Measurements from ENCODE around the gene TPCN1.
A peak's percentile ranks its signal among the peaks of the same experiment; 100 is the strongest.

Gene TPCN1

GRCh38 chr12:113231235-113232088, 10.2 kb downstream of the TPCN1 start:
- Histone ChIP-seq H3K27me3 (ENCODE audit: control insufficient read depth, insufficient read depth, low read length) (no peaks in the 10 kb centered on the region), H3K9ac (ENCODE audit: low read depth, low read length) (no peak overlapping the region), H3K36me3 (ENCODE audit: control insufficient read depth, insufficient read depth, low read length) (peaks cover 14% of the 10 kb centered on the region), H3K9me3 (ENCODE audit: control insufficient read depth, insufficient read depth, low read length) (no peaks in the 10 kb centered on the region), H3K4me1 (ENCODE audit: control insufficient read depth, insufficient read depth, low read length) (peaks cover 12% of the 10 kb centered on the region), H3K4me3 (ENCODE audit: low read depth, low read length) (no peak overlapping the region)

DNA sequence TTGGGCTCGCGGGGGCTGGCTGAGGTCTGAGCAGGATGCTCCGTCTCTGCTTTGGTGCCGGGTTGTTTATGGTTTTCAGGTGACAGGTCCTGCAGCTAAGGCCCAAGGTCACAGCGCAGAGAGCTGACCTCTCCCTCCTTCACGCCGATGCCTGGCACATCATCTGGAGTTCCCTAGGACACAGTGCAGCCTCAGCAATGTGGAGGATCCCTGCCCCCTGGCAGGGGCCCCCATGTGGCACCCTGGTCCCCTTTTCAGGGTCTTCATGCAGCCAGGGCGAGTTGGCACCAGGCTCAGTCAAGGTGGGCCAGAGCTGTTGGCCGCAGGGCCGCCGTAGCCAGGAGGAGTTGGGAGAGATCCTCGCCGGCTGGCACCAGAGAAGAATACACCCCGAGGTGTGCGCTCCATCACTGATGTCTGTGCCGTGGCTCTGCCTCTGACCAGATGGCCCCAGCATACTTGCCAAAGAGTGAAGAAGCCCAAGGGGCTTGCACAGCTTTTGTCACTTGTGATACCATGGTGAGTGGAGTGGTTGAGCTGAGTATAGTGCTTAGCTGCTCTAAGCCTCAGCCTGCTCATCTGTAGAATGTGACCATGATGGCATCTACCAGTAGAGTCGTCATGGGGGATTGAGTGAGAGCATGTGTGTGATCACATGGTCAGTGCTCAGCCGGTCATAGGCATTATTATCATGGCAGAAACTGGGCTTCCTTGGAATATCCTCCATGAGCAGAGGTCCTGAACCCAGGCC, 11.0 kb downstream of the TPCN1 start:
- Histone ChIP-seq H3K27me3 (ENCODE audit: control insufficient read depth, insufficient read depth, low read length) (no peaks in the 10 kb centered on the region), H3K36me3 (ENCODE audit: control insufficient read depth, insufficient read depth, low read length) (peaks cover 14% of the 10 kb centered on the region), H3K4me3 (ENCODE audit: low read depth, low read length) (no peak overlapping the region), H3K4me1 (ENCODE audit: control insufficient read depth, insufficient read depth, low read length) (peaks cover 12% of the 10 kb centered on the region), H3K9me3 (ENCODE audit: control insufficient read depth, insufficient read depth, low read length) (no peaks in the 10 kb centered on the region), H3K9ac (ENCODE audit: low read depth, low read length) (peak overlapping the region; percentile 32)

GRCh38 chr12:113232840-113233585, 11.7 kb downstream of the TPCN1 start:
- Histone ChIP-seq H3K9me3 (ENCODE audit: control insufficient read depth, insufficient read depth, low read length) (no peaks in the 10 kb centered on the region), H3K4me1 (ENCODE audit: control insufficient read depth, insufficient read depth, low read length) (peaks cover 12% of the 10 kb centered on the region), H3K36me3 (ENCODE audit: control insufficient read depth, insufficient read depth, low read length) (peaks cover 14% of the 10 kb centered on the region), H3K4me3 (ENCODE audit: low read depth, low read length) (peak overlapping the region; percentile 8), H3K9ac (ENCODE audit: low read depth, low read length) (peak overlapping the region; percentile 32), H3K27me3 (ENCODE audit: control insufficient read depth, insufficient read depth, low read length) (no peaks in the 10 kb centered on the region)

DNA sequence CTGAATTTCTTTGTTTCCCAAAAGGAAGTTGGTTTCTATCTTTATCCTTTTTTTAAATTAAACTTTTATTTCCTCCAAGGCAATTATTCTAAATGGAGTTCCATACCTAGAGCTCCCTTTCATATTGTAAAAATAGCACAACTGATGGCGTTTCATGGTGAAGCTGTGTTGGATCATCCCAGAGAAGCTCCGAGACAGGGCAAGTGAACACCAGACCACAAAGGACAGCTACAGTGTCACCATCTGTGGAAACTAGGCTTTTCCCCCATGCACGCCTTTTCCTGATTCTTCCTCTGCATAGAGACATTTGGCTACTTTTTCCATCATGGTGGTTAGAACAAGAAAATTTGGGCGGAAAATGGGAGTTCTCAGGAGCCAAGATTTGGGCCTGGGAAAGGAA, 12.7 kb downstream of the TPCN1 start:
- Histone ChIP-seq H3K4me3 (ENCODE audit: low read depth, low read length) (no peak overlapping the region), H3K9me3 (ENCODE audit: control insufficient read depth, insufficient read depth, low read length) (no peaks in the 10 kb centered on the region), H3K27me3 (ENCODE audit: control insufficient read depth, insufficient read depth, low read length) (no peaks in the 10 kb centered on the region), H3K4me1 (ENCODE audit: control insufficient read depth, insufficient read depth, low read length) (peaks cover 12% of the 10 kb centered on the region), H3K9ac (ENCODE audit: low read depth, low read length) (no peak overlapping the region), H3K36me3 (ENCODE audit: control insufficient read depth, insufficient read depth, low read length) (peaks cover 14% of the 10 kb centered on the region)

DNA sequence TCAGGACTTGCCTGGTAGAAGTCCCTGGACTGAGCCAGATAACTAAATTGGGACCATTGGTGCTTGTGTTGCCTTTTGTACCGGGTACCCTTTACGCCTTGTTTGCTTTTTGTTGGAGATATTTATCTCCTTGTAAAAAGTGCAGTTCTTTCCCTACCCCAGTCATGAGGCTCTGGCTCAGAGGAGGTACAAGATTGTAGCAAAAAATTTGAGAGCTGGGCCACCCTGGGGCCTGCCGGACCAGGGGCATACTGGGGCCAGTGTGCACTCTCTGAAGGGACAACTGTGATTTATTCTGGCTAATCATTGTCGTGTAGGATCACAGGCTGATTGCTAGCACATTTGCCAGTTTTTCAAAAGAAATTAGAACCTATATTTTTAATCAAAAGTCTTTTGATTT, 13.2 kb downstream of the TPCN1 start:
- Histone ChIP-seq H3K9ac (ENCODE audit: low read depth, low read length) (no peak overlapping the region), H3K4me1 (ENCODE audit: control insufficient read depth, insufficient read depth, low read length) (peaks cover 12% of the 10 kb centered on the region), H3K4me3 (ENCODE audit: low read depth, low read length) (no peak overlapping the region), H3K27me3 (ENCODE audit: control insufficient read depth, insufficient read depth, low read length) (no peaks in the 10 kb centered on the region), H3K36me3 (ENCODE audit: control insufficient read depth, insufficient read depth, low read length) (peaks cover 14% of the 10 kb centered on the region), H3K9me3 (ENCODE audit: control insufficient read depth, insufficient read depth, low read length) (no peaks in the 10 kb centered on the region)

GRCh38 chr12:113235976-113236375, 14.7 kb downstream of the TPCN1 start:
- no peak overlapping the region for H3K4me3 ChIP-seq (ENCODE audit: low read depth, low read length)
- H3K9ac ChIP-seq (ENCODE audit: low read depth, low read length): no peak overlapping the region
- no peaks in the 10 kb centered on the region for H3K9me3 ChIP-seq (ENCODE audit: control insufficient read depth, insufficient read depth, low read length)
- H3K27me3 ChIP-seq (ENCODE audit: control insufficient read depth, insufficient read depth, low read length): no peaks in the 10 kb centered on the region
- H3K4me1 ChIP-seq (ENCODE audit: control insufficient read depth, insufficient read depth, low read length): peaks cover 12% of the 10 kb centered on the region
- H3K36me3 ChIP-seq (ENCODE audit: control insufficient read depth, insufficient read depth, low read length): peaks cover 12% of the 10 kb centered on the region

- Histone ChIP-seq H3K9ac (ENCODE audit: low read depth, low read length) (no peak overlapping the region), H3K4me1 (ENCODE audit: control insufficient read depth, insufficient read depth, low read length) (peaks cover 12% of the 10 kb centered on the region), H3K9me3 (ENCODE audit: control insufficient read depth, insufficient read depth, low read length) (no peaks in the 10 kb centered on the region), H3K4me3 (ENCODE audit: low read depth, low read length) (no peak overlapping the region), H3K27me3 (ENCODE audit: control insufficient read depth, insufficient read depth, low read length) (no peaks in the 10 kb centered on the region), H3K36me3 (ENCODE audit: control insufficient read depth, insufficient read depth, low read length) (peaks cover 12% of the 10 kb centered on the region)
Observed at GRCh38 chr12:113236539-113237399, 15.5 kb downstream of the TPCN1 start.

GRCh38 chr12:113237748-113238147, 16.5 kb downstream of the TPCN1 start:
- H3K9me3 ChIP-seq (ENCODE audit: control insufficient read depth, insufficient read depth, low read length): no peaks in the 10 kb centered on the region
- H3K9ac ChIP-seq (ENCODE audit: low read depth, low read length): no peak overlapping the region
- no peaks in the 10 kb centered on the region for H3K27me3 ChIP-seq (ENCODE audit: control insufficient read depth, insufficient read depth, low read length)
- H3K4me3 ChIP-seq (ENCODE audit: low read depth, low read length): no peak overlapping the region
- H3K4me1 ChIP-seq (ENCODE audit: control insufficient read depth, insufficient read depth, low read length): peaks cover 7% of the 10 kb centered on the region
- H3K36me3 ChIP-seq (ENCODE audit: control insufficient read depth, insufficient read depth, low read length): peaks cover 5% of the 10 kb centered on the region

- H3K4me1 ChIP-seq (ENCODE audit: control insufficient read depth, insufficient read depth, low read length): peaks cover 4% of the 10 kb centered on the region
- no peaks in the 10 kb centered on the region for H3K9me3 ChIP-seq (ENCODE audit: control insufficient read depth, insufficient read depth, low read length)
- H3K9ac ChIP-seq (ENCODE audit: low read depth, low read length): no peak overlapping the region
- H3K27me3 ChIP-seq (ENCODE audit: control insufficient read depth, insufficient read depth, low read length): no peaks in the 10 kb centered on the region
- H3K36me3 ChIP-seq (ENCODE audit: control insufficient read depth, insufficient read depth, low read length): peaks cover 5% of the 10 kb centered on the region
- no peak overlapping the region for H3K4me3 ChIP-seq (ENCODE audit: low read depth, low read length)
Observed at GRCh38 chr12:113238309-113238708, 17.0 kb downstream of the TPCN1 start.

- H3K27me3 ChIP-seq (ENCODE audit: control insufficient read depth, insufficient read depth, low read length): no peaks in the 10 kb centered on the region
- H3K4me3 ChIP-seq (ENCODE audit: low read depth, low read length): no peak overlapping the region
- no peak overlapping the region for H3K9ac ChIP-seq (ENCODE audit: low read depth, low read length)
- H3K36me3 ChIP-seq (ENCODE audit: control insufficient read depth, insufficient read depth, low read length): peaks cover 5% of the 10 kb centered on the region
- H3K4me1 ChIP-seq (ENCODE audit: control insufficient read depth, insufficient read depth, low read length): no peaks in the 10 kb centered on the region
- no peaks in the 10 kb centered on the region for H3K9me3 ChIP-seq (ENCODE audit: control insufficient read depth, insufficient read depth, low read length)
Observed at GRCh38 chr12:113239288-113239771, 18.1 kb downstream of the TPCN1 start.
